Lung (tissue), 12 donors: Measurements from ENCODE around the gene BMAL1. TPM values are rescaled to one million over a fixed set of nuclear protein-coding genes. Genes with fewer than 3 reads are reported as not detected.

ENCODE experiments used
- ATAC-seq: fragments of 200-7000 bp; cut with Tn5 transposase; one replicate; pipeline ENCODE4 v1.9.1; 2020; ENCODE audit warnings: moderate number of reproducible peaks; ENCODE audit not compliant: insufficient read depth, low FRiP score
- DNase-seq, 3 donors: peaks; one replicate each; pipeline ENCODE4 v3.0.0-alpha.2; 2013 to 2017
- H3K27ac ChIP-seq, 2 donors: one replicate each; pipeline ENCODE4 v1.5.1; 2013; ENCODE audit warnings: mild to moderate bottlenecking in 2 of 2, moderate library complexity in 2 of 2, control low read depth in 1 of 2, inconsistent platforms in 1 of 2, low read depth in 1 of 2, low read length in 1 of 2
- H3K27me3 ChIP-seq, 3 donors: one replicate each; pipeline ENCODE4 v1.5.1; 2013; ENCODE audit warnings: low read length in 2 of 3; ENCODE audit not compliant: control insufficient read depth in 3 of 3, insufficient read depth in 3 of 3
- H3K36me3 ChIP-seq, 4 donors: one replicate each; pipeline ENCODE4 v1.5.1; 2013; ENCODE audit warnings: low read length in 4 of 4, mild to moderate bottlenecking in 1 of 4, moderate library complexity in 1 of 4; ENCODE audit not compliant: control insufficient read depth in 4 of 4, insufficient read depth in 4 of 4
- H3K4me1 ChIP-seq, 5 donors: one replicate each; pipeline ENCODE4 v1.5.1; 2013; ENCODE audit warnings: low read length in 5 of 5, mild to moderate bottlenecking in 2 of 5, moderate library complexity in 1 of 5; ENCODE audit not compliant: control insufficient read depth in 5 of 5, insufficient read depth in 5 of 5
- H3K4me3 ChIP-seq: one replicate; pipeline ENCODE4 v1.5.1; 2013; ENCODE audit warnings: mild to moderate bottlenecking, control low read depth, moderate library complexity
- H3K9ac ChIP-seq, 2 donors: one replicate each; pipeline ENCODE4 v1.5.1; 2013; ENCODE audit warnings: low read length in 2 of 2, control low read depth in 1 of 2; ENCODE audit not compliant: insufficient read depth in 1 of 2
- H3K9me3 ChIP-seq, 4 donors: one replicate each; pipeline ENCODE4 v1.5.1; 2013; ENCODE audit warnings: low read length in 3 of 4, mild to moderate bottlenecking in 1 of 4, moderate library complexity in 1 of 4; ENCODE audit not compliant: control insufficient read depth in 4 of 4, insufficient read depth in 3 of 4
- WGBS, 2 donors: extraction: QIAGEN DNeasy Blood & Tissue Kit; methylation state at CpG; one replicate each; pipeline ENCODE4 v1.1.7; 2013; 5-methylcytosine and 5-hydroxymethylcytosine counted together
- polyA plus RNA-seq, 2 donors: library from polyadenylated mRNA; stranded (reverse); fragments of 200-250 nt; gene quantifications; one replicate each; pipeline ENCODE4 v1.2.1, GENCODE V29; 2013
- total RNA-seq, 2 donors: library from RNA; depleted of rRNA in 1 of 2; stranded (reverse); fragments of >200 nt in 1 of 2; gene quantifications; one replicate each; pipeline ENCODE4 v1.2.1, GENCODE V29; 2014 to 2021
- TF ChIP-seq, protein P1 (sequence below): IDR thresholded peaks from 2 replicates; pipeline ENCODE4 v1.5.1; 2012; ENCODE audit warnings: mild to moderate bottlenecking; ENCODE audit errors: control extremely low read depth, extremely low read depth
- donor health status: control.
- donor health status: control.
- donor health status: Bipolar disorder and iron deficiency.
- donor health status: healthy.
- donor health status: DM: yes; HTN: yes; CAD: no.

Gene BMAL1
- total and polyA plus RNA-seq, 4 donors = 13.4 to 38.0 (median 26.2) TPM

DNA sequence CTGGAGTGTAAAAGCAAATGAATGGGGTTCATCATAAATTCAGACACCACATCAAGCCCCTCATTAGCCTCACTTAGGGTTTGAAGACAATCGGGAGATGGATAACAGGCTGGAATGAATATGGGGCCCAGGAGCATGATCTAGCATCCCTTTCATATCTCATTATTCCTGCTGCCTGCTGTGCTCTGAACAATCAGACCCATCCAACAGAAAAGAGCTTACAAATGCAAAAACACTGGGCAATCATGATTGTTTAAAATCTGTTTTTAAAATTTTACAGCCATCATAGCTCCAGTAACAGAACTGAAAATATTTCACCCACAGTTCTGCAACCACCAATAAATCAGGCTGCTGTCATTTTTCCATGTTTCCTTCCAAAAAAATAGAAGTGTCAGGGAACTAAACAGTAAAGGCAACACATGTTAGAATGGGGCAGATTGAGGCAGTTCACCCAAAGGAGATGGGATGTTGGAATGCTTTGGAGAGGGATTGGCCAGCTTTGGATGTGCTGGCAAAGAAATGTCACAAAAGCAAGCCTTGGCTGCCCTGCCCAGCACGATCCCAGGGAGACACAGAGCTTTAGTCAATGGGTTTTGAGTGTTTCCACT is 47.8 kb upstream of the BMAL1 start:
- 33 to 78% methylated on average over 2 of the region's 2 CpGs for WGBS, 2 donors
- H3K4me1 ChIP-seq = peaks cover 0 to 22% (median 3%) of the 10 kb centered on the region in 5 donors
- H3K27ac ChIP-seq = no peak overlapping the region
- no peaks in the 10 kb centered on the region for H3K27me3 ChIP-seq
- H3K4me3 ChIP-seq = no peak overlapping the region
- peak; percentile 36 to 88 (median 82) for DNase-seq
- TF ChIP-seq, protein P1, sequence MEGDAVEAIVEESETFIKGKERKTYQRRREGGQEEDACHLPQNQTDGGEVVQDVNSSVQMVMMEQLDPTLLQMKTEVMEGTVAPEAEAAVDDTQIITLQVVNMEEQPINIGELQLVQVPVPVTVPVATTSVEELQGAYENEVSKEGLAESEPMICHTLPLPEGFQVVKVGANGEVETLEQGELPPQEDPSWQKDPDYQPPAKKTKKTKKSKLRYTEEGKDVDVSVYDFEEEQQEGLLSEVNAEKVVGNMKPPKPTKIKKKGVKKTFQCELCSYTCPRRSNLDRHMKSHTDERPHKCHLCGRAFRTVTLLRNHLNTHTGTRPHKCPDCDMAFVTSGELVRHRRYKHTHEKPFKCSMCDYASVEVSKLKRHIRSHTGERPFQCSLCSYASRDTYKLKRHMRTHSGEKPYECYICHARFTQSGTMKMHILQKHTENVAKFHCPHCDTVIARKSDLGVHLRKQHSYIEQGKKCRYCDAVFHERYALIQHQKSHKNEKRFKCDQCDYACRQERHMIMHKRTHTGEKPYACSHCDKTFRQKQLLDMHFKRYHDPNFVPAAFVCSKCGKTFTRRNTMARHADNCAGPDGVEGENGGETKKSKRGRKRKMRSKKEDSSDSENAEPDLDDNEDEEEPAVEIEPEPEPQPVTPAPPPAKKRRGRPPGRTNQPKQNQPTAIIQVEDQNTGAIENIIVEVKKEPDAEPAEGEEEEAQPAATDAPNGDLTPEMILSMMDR = no peak
- peak; percentile 34 for ATAC-seq
- no peaks in the 10 kb centered on the region for H3K36me3 ChIP-seq
- H3K9me3 ChIP-seq = peaks cover 0 to 3% (median 0%) of the 10 kb centered on the region in 4 donors
- no peak overlapping the region for H3K9ac ChIP-seq

DNA sequence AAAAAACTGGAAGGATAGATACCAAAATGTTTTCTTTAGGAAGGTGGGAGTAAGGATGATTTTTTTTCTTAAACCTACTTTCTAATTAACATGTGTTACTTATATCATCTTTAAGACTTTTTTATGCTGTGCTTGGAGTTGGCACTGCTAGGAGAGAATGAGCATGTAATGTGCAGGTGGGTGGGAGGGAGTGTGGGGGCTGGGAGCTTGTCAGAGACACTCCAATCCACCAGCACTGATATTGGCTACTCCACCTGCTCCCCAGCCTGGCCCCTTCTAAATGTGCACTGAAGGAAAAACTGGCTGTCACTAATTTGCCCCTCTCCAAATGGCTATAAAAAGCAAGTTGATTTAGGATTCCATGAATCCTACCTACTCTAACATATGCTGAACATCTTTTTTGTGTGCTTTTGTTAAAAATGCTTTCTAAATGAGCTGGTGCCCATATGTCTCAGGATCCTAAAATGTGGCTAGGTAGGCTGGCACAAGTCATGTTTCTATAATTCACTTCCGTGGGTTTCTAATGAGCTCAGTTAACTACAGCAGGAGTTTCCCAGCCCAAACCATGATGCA is 44.3 kb upstream of the BMAL1 start:
- H3K27ac ChIP-seq = no peak overlapping the region
- H3K27me3 ChIP-seq = no peaks in the 10 kb centered on the region
- TF ChIP-seq, protein P1 = no peak
- ATAC-seq (no peak), DNase-seq (no peak)
- H3K4me3 ChIP-seq = no peak overlapping the region
- H3K9ac ChIP-seq = no peak overlapping the region
- H3K4me1 ChIP-seq = peaks cover 0 to 21% (median 3%) of the 10 kb centered on the region in 5 donors
- no peaks in the 10 kb centered on the region for H3K36me3 ChIP-seq
- WGBS, 2 donors = 85 to 93% methylated on average over 1 of the region's 1 CpG
- H3K9me3 ChIP-seq = peaks cover 0 to 2% (median 0%) of the 10 kb centered on the region in 4 donors

DNA sequence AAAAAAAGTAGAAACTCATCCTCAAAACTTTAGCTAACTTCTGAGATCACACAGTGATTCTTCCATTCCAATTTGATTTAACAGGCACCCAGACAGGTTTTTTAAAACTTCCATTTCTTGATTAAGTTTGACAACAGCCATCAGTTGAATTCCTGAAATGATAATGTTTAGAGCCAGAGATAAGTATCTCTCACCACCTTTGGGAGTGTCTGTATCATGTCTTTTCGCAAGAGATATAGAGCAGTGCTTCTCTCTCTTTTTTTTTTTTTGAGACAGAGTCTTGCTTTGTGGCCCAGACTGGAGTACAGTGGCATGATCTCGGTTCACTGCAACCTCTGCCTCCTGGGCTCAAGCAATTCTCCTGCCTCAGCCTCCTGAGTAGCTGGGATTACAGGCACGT is 41.7 kb upstream of the BMAL1 start:
- Histone ChIP-seq H3K4me3 (no peak overlapping the region), H3K9ac (no peak overlapping the region), H3K9me3 (peaks cover 0 to 2% (median 0%) of the 10 kb centered on the region in 4 donors), H3K27me3 (no peaks in the 10 kb centered on the region), H3K27ac (no peak overlapping the region), H3K36me3 (no peaks in the 10 kb centered on the region), H3K4me1 (no peaks in the 10 kb centered on the region)
- DNase-seq = no peak
- TF ChIP-seq, protein P1 = no peak
- WGBS, 2 donors = 60 to 96% methylated on average over 3 of the region's 3 CpGs
- no peak for ATAC-seq
